Kidney epithelial cell (primary cell): ENCODE data around the gene SPECC1. TPM values are rescaled to one million over a fixed set of nuclear protein-coding genes. Genes with fewer than 3 reads are reported as not detected.
"Not testable (repeated sequence)": the region's sequence is repeated elsewhere in the genome, so short reads cannot be mapped to it uniquely, and the experiment has no call there.

Source experiments
- DNase-seq: peaks from one replicate; pipeline ENCODE4 v3.0.0-alpha.2; 2010; ENCODE audit warnings: low read depth
- H3K27me3 ChIP-seq: 2 replicates; pipeline ENCODE4 v1.6.0; 2011; ENCODE audit warnings: low read length; ENCODE audit not compliant: control insufficient read depth, insufficient read depth
- H3K36me3 ChIP-seq: 2 replicates; pipeline ENCODE4 v1.5.1; 2011; ENCODE audit warnings: low read length; ENCODE audit not compliant: control insufficient read depth, insufficient read depth
- H3K4me3 ChIP-seq: 2 replicates; pipeline ENCODE4 v1.5.1; 2011; ENCODE audit warnings: low read depth, mild to moderate bottlenecking, control low read depth, low read length
- CTCF ChIP-seq: IDR thresholded peaks from 2 replicates; pipeline ENCODE4 v1.5.1; 2011; ENCODE audit warnings: mild to moderate bottlenecking, moderate library complexity, low read length, control low read depth, inconsistent platforms; ENCODE audit not compliant: insufficient read depth, poor library complexity, severe bottlenecking
- total RNA-seq: library from RNA; depleted of rRNA; stranded (reverse); fragments of >200 nt; gene quantifications from 2 replicates; pipeline ENCODE4 v1.2.3, GENCODE V29; 2015

Gene SPECC1
- 62.3 and 64.6 TPM in 2 replicates for total RNA-seq

- no peak for DNase-seq
- TF ChIP-seq CTCF: no peak
- Histone ChIP-seq H3K4me3 (peak within 1 kb of the TSS; percentile 50), H3K36me3 (no peaks in the 10 kb centered on the region), H3K27me3 (peaks cover 20% of the 10 kb centered on the region)
Measured at GRCh38 chr17:20009302-20010098, at the start of gene SPECC1. TSS of gene SPECC1 (plus strand) at chr17:20009359. CDS start at chr17:20096652, 87,293 bp downstream.

GRCh38 chr17:19962954-19963353 is 46.2 kb upstream of the SPECC1 start:
- not testable (repeated sequence) for DNase-seq, H3K4me3 ChIP-seq, H3K36me3 ChIP-seq, H3K27me3 ChIP-seq

GRCh38 chr17:19973156-19973555 is 36.0 kb upstream of the SPECC1 start:
- no peak for DNase-seq
- H3K27me3 ChIP-seq: no peaks in the 10 kb centered on the region
- no peak for TF ChIP-seq CTCF
- no peaks in the 10 kb centered on the region for H3K36me3 ChIP-seq
- no peak overlapping the region for H3K4me3 ChIP-seq

GRCh38 chr17:19975601-19976000 is 33.6 kb upstream of the SPECC1 start:
- Histone ChIP-seq H3K4me3 (no peak overlapping the region), H3K36me3 (no peaks in the 10 kb centered on the region), H3K27me3 (no peaks in the 10 kb centered on the region)
- DNase-seq: no peak
- TF ChIP-seq CTCF: no peak

GRCh38 chr17:19977293-19978208 is 31.6 kb upstream of the SPECC1 start, which contains the start of gene AKAP10:
TSS of gene AKAP10 (minus strand) at chr17:19977828. CDS start at chr17:19977679, 149 bp downstream.
- DNase-seq: peak; percentile 19
- Histone ChIP-seq H3K4me3 (peak within 1 kb of the TSS; percentile 99), H3K36me3 (no peaks in the 10 kb centered on the region), H3K27me3 (no peaks in the 10 kb centered on the region)
- TF ChIP-seq CTCF: no peak

GRCh38 chr17:19978209-19978802 is 30.9 kb upstream of the SPECC1 start:
- Histone ChIP-seq H3K27me3 (no peaks in the 10 kb centered on the region), H3K36me3 (no peaks in the 10 kb centered on the region), H3K4me3 (peak overlapping the region; percentile 99)
- no peak for TF ChIP-seq CTCF
- DNase-seq: no peak
